Measurements from ENCODE around the gene ARFGAP3. TPM values are rescaled to one million over a fixed set of nuclear protein-coding genes. Genes with fewer than 3 reads are reported as not detected.

Gene ARFGAP3
- total and polyA plus RNA-seq, 7 donors = 23.4 to 45.3 (median 35.7) TPM

GRCh38 chr22:42772647-42773046 is 84.4 kb downstream of the ARFGAP3 start:
- H3K36me3 ChIP-seq = no peaks in the 10 kb centered on the region
- peaks cover 0 to 14% (median 12%) of the 10 kb centered on the region in 4 donors for H3K4me1 ChIP-seq
- DNase-seq = no peak
- intact Hi-C loops (cut with DNase I) = loop anchor here (5.0 kb wide), 1 partner anchor 110 kb away; no protein-coding TSS in a partner anchor
- no peak overlapping the region for H3K4me3 ChIP-seq
- TF ChIP-seq POLR2A (IDR thresholded peaks at IDR 0.05) = no peak
- TF ChIP-seq POLR2AphosphoS5 (IDR thresholded peaks at IDR 0.05) = no peak
- TF ChIP-seq CTCF (IDR thresholded peaks at IDR 0.05) = no peak
- no peak for TF ChIP-seq EP300 (IDR thresholded peaks at IDR 0.05)
- H3K9me3 ChIP-seq = no peaks in the 10 kb centered on the region
- H3K27ac ChIP-seq = no peak overlapping the region
- H3K27me3 ChIP-seq = no peaks in the 10 kb centered on the region
- WGBS, 2 donors = 95% methylated on average over 3 of the region's 3 CpGs

DNA sequence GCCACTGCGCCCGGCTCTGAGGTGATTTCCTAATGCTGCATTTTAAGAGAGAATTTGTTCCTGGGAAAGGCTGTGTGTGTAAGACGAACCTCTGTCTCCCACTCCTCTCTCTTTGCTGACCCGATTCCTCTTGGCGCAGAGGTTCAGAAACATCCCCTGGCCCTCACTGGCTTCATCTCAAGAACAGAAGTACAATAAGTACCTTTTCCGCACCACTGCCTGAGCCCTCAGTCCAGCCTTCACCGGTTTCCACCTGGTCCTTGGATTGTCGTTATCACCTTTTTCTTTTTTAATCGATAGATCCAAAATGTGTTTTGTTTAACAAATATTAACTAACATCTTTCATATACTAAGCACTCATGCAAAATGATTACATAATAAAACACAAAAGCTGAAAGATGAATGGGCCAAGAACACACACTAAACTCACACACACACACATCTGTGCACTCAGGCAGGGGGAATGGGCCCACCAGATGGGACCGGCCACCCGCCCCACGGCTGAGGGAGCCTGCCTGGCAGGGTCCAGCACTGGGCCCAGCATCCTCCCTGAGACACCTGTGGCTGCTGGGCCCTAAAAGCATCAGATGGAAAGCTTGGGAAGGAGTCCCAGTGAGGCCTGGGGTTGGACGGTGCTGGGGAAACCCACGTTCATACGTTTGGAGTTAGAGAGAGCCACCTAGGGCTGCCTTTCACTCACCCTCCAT is 86.0 kb downstream of the ARFGAP3 start:
- TF ChIP-seq CTCF (IDR thresholded peaks at IDR 0.05) (no peak), POLR2A (IDR thresholded peaks at IDR 0.05) (no peak), POLR2AphosphoS5 (IDR thresholded peaks at IDR 0.05) (no peak), EP300 (IDR thresholded peaks at IDR 0.05) (no peak)
- DNase-seq = no peak
- H3K4me3 ChIP-seq = no peak overlapping the region
- H3K9me3 ChIP-seq = no peaks in the 10 kb centered on the region
- H3K27me3 ChIP-seq = no peaks in the 10 kb centered on the region
- 88 to 90% methylated on average over 15 of the region's 15 CpGs for WGBS, 2 donors
- no peak overlapping the region for H3K27ac ChIP-seq
- H3K4me1 ChIP-seq = peaks cover 0 to 14% (median 12%) of the 10 kb centered on the region in 4 donors
- intact Hi-C loops (cut with DNase I) = loop anchor here (5.0 kb wide), 1 partner anchor 109 kb away; no protein-coding TSS in a partner anchor
- H3K36me3 ChIP-seq = no peaks in the 10 kb centered on the region

DNA sequence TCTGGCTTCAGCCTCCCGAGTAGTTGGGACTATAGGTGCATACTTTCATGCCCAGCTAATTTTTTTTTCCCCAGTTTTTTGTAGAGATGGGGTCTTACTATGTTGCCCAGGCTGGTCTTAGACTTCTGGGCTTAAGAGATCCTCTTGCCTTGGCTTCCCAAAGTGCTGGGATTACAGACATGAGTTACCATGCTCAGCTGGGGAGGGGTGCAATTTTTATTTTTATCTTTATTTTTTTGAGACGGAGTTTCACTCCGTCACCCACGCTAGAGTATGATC is 86.7 kb downstream of the ARFGAP3 start:
- Histone ChIP-seq H3K9me3 (no peaks in the 10 kb centered on the region), H3K27ac (peak overlapping the region in 1 of 4 donors; percentile 25), H3K4me3 (peak overlapping the region in 3 of 4 donors; percentile 19 to 31 (median 25)), H3K36me3 (no peaks in the 10 kb centered on the region), H3K4me1 (peaks cover 0 to 14% (median 12%) of the 10 kb centered on the region in 4 donors), H3K27me3 (no peaks in the 10 kb centered on the region)
- TF ChIP-seq EP300 (IDR thresholded peaks at IDR 0.05) (no peak), CTCF (IDR thresholded peaks at IDR 0.05) (no peak)
- intact Hi-C loops (cut with DNase I) = loop anchor here (5.0 kb wide), 1 partner anchor 108 kb away; no protein-coding TSS in a partner anchor
- WGBS, 2 donors = 79 to 87% methylated on average over 4 of the region's 4 CpGs
- DNase-seq = no peak

- H3K4me3 ChIP-seq = peak overlapping the region in 3 of 4 donors; percentile 19 to 31 (median 25)
- intact Hi-C loops (cut with DNase I) = loop anchor here (5.0 kb wide), 1 partner anchor 108 kb away; no protein-coding TSS in a partner anchor
- WGBS, 2 donors = 18 to 45% methylated on average over 50 of the region's 50 CpGs
- H3K9me3 ChIP-seq = no peaks in the 10 kb centered on the region
- peaks cover 0 to 14% (median 12%) of the 10 kb centered on the region in 4 donors for H3K4me1 ChIP-seq
- no peaks in the 10 kb centered on the region for H3K36me3 ChIP-seq
- no peaks in the 10 kb centered on the region for H3K27me3 ChIP-seq
- peak overlapping the region in 1 of 4 donors; percentile 25 for H3K27ac ChIP-seq
- no peak for TF ChIP-seq CTCF (IDR thresholded peaks at IDR 0.05)
- DNase-seq = peak; percentile 85
Observed at GRCh38 chr22:42769574-42770447, 87.3 kb downstream of the ARFGAP3 start.

All from sigmoid colon (tissue), 7 donors.